ENCODE results near the gene TMEM145.

GRCh38 chr19:42275103-42275502 is 38.0 kb upstream of the TMEM145 start:
- TF ChIP-seq, protein P1, sequence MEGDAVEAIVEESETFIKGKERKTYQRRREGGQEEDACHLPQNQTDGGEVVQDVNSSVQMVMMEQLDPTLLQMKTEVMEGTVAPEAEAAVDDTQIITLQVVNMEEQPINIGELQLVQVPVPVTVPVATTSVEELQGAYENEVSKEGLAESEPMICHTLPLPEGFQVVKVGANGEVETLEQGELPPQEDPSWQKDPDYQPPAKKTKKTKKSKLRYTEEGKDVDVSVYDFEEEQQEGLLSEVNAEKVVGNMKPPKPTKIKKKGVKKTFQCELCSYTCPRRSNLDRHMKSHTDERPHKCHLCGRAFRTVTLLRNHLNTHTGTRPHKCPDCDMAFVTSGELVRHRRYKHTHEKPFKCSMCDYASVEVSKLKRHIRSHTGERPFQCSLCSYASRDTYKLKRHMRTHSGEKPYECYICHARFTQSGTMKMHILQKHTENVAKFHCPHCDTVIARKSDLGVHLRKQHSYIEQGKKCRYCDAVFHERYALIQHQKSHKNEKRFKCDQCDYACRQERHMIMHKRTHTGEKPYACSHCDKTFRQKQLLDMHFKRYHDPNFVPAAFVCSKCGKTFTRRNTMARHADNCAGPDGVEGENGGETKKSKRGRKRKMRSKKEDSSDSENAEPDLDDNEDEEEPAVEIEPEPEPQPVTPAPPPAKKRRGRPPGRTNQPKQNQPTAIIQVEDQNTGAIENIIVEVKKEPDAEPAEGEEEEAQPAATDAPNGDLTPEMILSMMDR (IDR thresholded peaks at IDR 0.05): no peak
- TF ChIP-seq POLR2A (IDR thresholded peaks at IDR 0.05; ENCODE audit: low read depth) (no peak), POLR2AphosphoS5 (IDR thresholded peaks at IDR 0.05) (no peak), EP300 (IDR thresholded peaks at IDR 0.05) (no peak)

Measured in esophagus muscularis mucosa (tissue), 4 donors.